Tibial nerve (tissue), 3 donors: ENCODE results near the gene SHMT2.

Experiments used
- POLR2A ChIP-seq, 2 donors: fragments of 450-650 bp; IDR thresholded peaks; one replicate each; pipeline ENCODE4 v1.6.1; 2017; ENCODE audit warnings: antibody characterized with exemption in 2 of 2, mild to moderate bottlenecking in 2 of 2, moderate library complexity in 2 of 2
- TF ChIP-seq, protein P1 (sequence below), 5 experiments: fragments of 200-600 bp in 3 of 5; fragments of 450-650 bp in 2 of 5; sonication (generic) in 3 of 5; IDR thresholded peaks; one replicate each; pipeline ENCODE4 v1.5.1; 2016 to 2019; ENCODE audit warnings: antibody characterized with exemption in 5 of 5, mild to moderate bottlenecking in 3 of 5, moderate library complexity in 2 of 5

- TF ChIP-seq, protein P1, sequence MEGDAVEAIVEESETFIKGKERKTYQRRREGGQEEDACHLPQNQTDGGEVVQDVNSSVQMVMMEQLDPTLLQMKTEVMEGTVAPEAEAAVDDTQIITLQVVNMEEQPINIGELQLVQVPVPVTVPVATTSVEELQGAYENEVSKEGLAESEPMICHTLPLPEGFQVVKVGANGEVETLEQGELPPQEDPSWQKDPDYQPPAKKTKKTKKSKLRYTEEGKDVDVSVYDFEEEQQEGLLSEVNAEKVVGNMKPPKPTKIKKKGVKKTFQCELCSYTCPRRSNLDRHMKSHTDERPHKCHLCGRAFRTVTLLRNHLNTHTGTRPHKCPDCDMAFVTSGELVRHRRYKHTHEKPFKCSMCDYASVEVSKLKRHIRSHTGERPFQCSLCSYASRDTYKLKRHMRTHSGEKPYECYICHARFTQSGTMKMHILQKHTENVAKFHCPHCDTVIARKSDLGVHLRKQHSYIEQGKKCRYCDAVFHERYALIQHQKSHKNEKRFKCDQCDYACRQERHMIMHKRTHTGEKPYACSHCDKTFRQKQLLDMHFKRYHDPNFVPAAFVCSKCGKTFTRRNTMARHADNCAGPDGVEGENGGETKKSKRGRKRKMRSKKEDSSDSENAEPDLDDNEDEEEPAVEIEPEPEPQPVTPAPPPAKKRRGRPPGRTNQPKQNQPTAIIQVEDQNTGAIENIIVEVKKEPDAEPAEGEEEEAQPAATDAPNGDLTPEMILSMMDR (IDR thresholded peaks at IDR 0.05): peak; percentile 32 to 55 (median 46)
- no peak for TF ChIP-seq POLR2A (IDR thresholded peaks at IDR 0.05)
Measured at GRCh38 chr12:57224973-57225679, 4.4 kb upstream of the SHMT2 start.
